Limb (tissue), 2 donors: Measurements from ENCODE around the gene NTNG1.
A peak's percentile ranks its signal among the peaks of the same experiment; 100 is the strongest.

Experiments used
- DNase-seq, 2 donors: peaks; one replicate each; pipeline ENCODE4 v3.0.0-alpha.2; 2016; ENCODE audit errors: extremely low spot score in 2 of 2

The NTNG1 gene

DNA sequence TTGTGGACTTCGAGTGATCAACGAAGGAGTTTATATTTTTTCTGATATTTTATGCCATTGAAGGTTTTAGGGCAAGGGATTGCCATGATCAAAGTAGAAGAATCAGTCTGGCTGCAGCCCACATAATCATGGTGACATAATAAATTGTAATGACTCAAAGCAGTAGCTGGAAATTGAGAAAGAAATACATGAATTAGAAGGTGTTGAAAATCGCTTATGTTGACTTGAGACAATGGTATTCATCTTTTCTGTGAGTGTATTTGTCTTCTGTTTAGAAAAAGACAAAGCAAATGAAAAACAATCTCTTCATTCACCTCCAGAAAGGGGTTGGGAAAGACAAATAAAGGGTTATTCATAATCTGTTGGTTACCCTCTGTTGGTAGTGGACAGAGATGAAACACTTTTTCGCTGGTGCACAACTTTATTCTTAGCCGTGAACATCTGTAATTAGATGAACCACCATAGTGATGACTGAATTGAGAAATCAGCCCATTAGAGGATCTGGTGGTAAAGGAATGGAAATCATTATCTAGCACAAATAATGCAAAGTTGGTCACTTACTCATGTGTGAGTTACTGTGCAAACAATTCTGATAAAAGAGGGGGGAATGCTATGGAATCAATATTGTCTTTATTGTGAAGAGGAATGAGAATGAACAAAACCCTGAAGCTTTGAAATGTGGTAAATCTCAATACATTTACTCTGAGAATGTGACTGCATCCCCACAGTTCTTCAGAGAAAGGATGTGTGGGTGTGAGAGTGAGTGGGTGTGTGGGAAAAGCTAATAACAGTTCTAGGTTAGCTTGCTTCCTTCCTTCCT is 121.8 kb downstream of the NTNG1 start:
- no peak for DNase-seq

DNA sequence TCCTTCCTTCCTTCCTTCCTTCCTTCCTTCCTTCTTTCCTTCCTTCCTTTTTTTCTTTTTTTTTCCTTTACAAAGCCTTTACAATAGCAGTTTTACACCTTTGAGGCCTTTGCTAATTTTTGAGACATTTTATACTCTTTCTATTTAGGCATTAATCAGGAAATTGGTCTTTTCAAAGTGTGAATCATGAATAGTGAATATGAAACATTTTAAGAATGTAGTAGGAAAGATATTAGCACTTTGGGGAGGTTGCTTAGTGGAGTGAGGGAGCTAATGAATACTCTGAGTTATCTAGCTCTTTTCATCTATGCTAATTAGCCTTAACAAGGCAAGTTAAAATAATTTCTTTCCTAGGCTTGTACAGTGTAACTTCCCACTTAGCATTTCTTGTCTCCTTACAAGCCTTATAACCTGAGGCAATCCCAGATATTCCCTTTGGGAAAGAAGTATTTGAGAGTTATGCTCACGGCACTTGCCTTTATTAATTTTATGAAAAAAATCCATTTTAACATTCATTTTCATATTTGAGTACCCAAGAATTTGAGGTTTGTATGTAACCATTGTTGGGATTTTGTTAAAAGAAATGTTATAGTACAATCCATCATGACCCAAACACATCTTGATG is 122.6 kb downstream of the NTNG1 start:
- no peak for DNase-seq

DNA sequence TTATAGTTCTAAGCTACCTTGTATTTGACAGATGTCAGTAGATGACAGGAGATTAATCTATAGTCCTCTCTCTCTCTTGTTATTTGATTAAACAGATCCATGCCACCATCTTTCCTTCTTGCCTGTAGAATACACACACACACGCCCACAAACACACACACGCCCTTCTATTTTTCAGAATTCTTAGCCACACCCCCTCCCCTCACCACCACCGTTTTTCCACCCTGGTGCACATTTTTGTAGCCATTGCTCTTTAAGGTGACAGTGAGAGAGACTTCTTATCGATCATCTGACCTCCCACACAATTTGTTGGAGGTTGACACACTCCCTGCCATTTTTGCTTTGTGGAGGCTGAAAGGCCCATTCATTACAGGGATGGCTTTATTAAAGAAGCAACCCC is 123.2 kb downstream of the NTNG1 start:
- no peak for DNase-seq

DNA sequence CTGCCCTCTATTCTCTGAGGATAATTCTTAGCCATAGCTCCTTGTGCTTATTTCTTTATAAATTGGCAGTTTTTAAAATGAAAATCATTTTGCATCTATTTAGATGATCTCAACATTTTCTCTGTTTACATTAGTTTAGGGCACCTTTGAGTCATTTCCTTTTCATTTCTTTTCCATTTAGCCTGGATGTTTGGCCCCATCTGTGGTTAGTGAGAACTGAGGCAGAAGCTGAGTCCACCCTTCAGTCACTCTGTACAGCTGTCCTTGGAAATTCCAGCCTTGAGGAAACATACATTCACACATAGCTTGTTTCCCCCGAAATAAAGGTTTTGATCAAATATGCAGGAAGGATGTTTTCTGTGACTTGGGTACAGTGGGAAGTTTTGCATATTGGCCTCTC is 123.7 kb downstream of the NTNG1 start:
- DNase-seq: no peak

DNA sequence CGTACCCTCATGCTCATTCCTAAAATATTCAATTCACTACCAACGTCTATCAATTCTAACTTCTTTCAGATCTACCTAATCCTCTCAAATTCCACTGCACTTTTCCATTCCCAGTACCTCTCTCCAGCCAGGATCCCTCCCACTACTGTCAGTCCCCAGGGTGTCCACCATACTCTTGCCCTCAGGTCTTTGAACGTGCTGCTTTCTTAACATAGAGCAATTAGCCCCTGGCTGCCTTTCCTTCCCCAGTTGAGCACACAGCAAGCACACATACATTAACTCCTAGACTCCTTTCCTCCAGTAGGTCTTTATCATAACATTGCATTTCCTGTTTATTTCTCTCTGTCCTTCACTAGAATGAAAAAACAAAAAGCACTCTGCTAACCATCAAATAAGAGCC is 126.7 kb downstream of the NTNG1 start:
- DNase-seq: no peak

DNA sequence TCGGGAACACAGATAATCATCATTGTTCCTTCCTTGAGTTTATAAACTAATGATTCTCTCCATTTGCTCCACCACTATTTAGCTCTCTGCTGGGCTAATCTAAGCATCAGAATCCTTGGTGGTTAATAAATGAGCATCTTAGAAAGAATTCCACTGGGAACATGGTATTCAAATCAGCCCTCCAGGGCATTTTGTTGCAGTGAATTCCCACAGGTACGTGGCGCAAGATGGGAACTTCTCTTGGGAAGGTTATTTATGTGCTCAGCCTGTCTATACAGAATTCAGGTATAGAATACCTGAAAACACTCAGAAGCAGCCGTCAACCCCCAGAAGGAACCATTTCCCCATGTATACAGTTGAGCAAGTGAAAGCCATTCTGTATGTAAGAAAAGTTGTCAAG is 131.5 kb downstream of the NTNG1 start:
- DNase-seq: no peak

DNA sequence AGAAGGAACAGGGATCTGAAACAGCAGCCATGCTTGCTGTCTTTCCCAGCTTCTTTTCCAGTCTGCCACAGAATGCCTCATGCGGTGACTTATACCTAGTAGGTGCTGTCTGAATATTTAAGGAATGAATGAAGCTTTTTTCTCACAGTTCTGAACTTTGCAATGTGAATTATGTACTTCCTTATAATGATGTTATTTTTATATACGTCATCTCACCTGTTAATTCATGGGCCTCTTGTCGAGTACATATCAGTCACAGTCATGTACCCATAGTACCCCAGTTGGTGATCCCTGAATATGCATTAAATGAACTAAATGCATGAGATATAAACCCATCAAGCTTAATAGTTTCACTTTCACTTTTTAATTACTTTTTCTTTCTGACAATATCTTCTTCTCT is 132.7 kb downstream of the NTNG1 start:
- DNase-seq: no peak

DNA sequence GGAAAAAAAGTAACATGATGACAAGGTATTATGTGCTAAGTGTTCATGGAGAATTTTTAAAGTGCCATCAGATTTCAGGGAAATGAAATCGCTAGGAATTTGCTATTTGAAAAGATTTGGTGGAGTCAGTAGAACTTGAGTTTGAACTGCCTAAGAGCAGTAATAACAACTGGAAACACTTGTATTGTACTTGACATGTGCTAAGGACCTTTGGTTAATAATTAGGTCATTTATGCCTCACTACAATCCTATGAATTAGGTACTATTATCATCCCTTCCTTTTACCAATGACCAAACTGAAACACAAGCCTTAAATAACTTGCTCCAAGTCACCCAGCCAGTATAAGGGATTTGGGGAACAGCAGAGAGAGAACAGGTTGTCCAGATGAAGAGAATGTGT is 133.4 kb downstream of the NTNG1 start:
- no peak for DNase-seq

DNA sequence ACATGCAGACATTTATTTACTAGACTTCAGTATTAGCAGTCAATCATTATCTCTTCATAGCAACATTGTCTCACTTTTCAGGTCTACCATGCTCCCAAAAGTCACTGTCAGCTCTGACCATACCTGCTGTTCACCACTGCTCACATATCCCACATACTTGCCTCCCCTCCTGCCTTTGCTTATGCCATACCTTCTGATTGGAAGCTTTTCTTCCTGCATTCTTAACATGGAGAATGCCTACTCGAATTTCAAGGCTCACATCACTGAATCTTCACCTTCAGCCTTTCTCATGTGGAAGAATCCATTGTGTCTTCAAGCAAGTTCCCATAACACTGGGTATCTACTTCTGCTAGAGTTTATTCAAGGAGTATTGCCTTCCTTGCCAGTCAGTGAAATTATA is 135.4 kb downstream of the NTNG1 start:
- no peak for DNase-seq

DNA sequence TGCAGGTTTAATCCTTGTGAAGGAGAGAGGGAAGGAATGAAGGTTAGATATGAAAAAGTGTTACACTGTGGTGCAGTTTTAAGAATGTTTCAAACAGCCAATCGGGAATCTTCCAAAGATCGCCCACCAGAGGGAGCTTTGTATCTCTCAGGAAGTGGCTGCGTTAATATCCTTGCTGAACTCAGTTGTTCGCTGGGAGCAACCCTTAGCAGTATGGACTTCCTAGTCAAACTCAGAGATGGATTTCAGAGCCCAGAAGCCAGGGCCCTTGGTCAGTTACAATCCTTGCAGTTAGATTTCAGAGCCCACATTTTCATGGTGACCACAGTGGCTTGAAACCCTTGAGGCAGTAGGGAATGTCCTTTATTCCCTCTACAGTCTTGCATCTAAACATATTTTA is 136.2 kb downstream of the NTNG1 start:
- peak; percentile 19 to 52 for DNase-seq

DNA sequence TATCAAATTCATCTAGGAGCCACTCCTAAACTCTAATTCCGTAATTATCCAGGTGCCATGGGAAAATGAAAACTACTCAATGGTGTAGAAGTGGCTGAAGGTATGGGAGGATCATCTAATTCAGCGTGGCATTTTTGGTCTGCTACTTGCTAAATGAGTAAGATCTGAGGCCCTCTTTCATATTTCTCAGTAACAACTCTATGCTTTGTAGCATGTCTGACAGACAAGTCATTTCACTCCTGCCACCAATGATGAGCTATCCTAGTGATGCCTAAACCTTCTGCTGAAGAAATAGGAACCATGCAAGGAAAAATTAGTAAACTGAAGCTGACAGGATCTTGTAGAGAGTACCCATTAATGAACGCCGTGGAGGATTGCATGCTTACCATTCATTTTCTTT is 145.3 kb downstream of the NTNG1 start:
- no peak for DNase-seq

DNA sequence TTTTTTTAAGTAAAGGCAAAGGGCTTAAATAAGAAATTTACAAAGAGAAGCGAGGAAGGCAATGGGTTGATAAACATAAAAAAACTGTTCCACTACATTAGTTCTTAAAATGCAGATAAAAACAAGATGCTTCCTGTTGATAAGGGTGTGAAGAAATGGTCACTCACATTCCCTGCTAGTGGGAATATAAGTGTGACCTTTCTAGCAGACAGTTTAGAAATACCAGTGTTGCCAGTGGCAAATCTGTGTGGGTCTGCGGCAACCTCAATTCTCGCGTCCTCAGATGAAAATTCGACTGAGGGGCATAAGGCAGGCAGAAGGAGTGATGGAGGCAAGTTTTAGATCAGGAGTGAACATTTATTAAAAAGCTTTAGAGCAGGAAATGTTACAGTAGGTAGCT is 151.1 kb downstream of the NTNG1 start:
- DNase-seq: no peak

DNA sequence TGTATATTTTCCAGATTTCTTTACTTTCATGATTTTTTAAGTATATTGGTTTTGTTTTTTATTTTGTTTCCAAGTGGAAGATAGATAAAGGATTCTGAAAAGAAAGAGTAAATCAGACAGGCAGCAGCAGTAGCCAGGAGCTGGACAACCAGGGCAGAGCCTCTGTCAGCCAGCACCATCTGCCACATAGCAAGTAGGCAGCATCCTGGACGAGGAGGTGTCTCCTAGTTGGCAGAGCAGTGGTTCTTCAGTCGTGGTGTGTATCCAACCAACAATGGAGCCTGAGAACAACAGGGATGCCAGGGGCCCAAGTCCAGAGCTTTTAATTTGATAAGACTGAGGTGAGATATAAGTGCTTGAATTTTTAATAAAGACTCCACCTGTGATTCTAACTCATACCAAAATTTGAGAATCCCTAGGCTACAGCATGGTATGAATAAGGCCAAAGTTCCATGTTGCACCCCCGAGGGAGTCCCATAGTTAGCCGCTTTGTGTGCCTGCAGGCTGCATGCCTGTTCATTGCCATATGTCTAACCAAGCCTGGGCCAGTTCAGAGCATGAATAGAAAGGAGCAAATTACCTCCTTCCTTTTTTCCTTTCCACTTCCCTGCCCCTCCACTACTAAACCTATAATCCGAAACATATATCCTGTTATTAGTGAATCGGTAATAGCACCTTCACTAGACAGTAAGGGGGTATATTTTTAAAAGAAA is 153.2 kb downstream of the NTNG1 start:
- DNase-seq: no peak

DNA sequence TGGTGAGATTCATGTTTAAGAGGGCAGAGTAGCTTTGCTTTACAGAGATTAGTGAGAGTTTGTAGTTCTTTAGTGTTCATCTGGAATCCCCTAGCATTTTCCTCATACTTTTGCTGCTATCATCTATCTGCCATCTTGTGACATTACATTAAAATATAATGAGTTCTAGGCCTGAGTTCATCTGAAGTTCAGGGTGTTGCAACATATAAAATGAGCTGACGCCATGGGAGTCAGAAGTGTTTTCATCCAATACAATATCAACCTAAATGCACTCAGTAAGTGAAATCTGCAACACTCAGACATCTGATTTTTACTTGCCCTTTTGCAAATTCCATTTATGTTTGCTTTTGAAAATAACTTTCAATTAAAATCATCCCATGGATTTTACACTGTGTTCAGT is 153.8 kb downstream of the NTNG1 start:
- no peak for DNase-seq

DNA sequence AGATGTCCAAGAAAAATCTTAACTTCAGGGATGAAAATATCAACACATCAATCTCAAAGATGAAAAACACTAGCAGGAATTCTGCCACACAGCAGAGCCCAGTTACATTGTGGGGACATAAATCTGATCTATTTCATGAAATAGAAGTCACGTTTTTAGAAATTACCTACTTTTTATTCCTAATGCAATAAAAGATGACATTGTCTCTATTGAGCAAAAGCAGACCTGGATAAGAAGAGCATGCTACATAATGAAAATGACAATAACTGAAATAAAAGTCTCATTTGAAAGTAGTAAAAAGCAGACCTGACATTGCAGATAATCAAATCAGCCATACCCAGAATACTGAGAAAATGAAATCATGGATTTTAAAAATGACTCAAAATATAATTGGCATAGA is 156.8 kb downstream of the NTNG1 start:
- DNase-seq: no peak

DNA sequence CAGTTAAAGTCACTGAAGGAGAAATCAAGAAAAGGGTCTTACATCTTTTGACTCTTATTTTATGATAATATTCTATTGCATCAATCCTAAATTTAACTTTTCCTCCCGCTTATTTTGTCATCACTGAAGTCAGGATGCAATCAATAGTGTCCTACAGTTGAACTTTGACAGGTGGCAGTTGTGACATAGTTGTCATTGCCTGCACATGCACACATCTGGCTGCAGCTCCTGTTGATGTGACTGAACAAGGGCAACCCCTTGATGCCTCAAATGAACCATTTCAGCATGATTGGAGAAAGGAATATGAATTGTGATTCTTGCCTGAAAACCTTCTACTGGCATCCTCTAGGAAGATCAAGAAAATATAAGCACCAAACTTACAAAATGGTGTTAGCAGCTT is 157.7 kb downstream of the NTNG1 start:
- DNase-seq: no peak

DNA sequence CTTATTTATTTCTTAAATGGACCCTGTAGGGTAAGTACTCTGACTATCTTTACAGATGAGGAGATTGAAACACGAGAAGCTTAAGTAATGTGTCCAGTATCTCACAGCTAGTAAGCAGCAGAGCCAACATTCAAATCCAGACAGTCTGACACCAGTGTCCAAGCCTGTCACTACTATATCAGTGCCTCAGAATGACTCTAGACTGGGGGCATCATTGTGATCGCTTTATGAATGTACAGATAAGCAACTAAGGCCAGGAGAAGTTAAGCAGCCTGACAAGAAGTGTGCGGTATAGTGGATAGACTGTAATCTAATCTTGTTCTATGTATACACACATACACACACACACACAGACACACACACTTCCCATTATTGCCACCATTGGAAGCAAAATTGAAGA is 158.7 kb downstream of the NTNG1 start:
- no peak for DNase-seq

DNA sequence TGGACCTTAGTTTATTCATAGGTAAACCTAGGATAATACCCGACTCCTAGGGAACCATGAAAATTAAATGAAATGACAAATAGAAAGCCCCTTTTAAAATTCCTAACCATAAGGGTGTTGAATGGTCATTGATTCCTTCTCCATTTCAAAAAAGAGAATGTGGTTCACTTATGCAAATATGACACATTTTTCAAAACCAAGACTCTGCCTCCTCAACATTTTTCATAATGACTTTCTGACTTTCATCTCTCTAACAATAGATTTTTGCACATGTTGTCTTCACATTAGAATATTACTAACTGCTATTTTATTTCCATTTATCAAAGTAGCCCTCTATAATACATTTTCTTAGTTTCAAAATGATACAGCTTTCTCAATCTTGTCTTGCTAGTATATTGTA is 169.1 kb downstream of the NTNG1 start:
- DNase-seq: no peak

DNA sequence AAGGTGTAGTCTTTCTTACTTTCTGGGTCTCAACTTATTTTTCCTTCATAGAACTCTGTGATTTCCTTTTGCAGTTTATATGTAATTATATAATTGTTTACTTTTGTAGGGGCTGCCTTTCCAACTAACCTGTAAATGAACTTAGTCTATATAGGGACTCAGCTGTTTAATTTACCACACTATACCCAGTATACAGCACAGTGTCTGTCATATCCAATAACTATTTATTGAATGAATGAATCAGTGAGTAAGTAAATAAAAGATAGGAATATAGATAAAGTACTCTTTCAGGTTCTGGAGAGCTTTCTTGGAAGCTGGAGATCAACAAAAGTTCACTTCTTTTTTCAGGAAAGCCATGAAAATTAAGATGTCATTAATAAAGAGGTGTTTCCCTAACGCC is 174.8 kb downstream of the NTNG1 start:
- no peak for DNase-seq

DNA sequence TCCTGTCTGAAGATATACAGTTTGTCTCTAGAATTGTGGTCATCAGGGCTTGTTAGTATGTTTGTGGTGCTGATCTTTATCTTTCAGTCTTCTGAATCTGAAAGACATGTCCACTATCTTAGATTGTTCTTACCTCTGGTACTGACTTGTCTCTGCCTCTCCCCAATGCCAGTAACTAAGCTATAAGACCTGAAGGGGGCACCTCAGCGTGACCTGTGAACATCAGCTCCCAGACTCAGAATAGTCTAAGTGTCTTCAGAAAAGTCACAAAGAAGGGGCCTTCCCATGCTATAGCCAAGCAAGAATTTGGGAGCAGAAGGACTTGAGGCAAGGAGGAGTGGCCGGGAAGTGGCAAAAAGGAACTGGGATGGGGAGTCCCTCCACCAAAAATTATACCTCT is 178.1 kb downstream of the NTNG1 start:
- DNase-seq: no peak

DNA sequence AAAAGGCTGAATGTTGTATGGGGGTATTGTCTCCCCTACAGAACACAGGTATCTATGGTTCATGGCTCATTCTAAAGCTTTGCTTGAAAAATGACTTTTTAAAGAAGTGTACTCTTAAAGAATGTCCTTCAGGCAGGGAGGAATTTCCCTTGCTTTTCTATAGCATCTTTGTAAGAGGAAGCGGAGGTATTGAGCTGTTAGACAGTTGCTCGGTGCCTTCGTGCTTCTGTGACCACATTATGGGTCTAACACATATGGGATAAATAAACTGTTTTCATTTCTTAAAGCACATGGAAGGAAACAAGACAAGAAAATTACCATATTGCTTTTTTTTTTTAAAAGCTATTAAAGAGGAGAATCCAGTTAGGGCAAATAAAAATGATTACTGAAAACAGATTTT is 182.9 kb downstream of the NTNG1 start:
- DNase-seq: no peak

DNA sequence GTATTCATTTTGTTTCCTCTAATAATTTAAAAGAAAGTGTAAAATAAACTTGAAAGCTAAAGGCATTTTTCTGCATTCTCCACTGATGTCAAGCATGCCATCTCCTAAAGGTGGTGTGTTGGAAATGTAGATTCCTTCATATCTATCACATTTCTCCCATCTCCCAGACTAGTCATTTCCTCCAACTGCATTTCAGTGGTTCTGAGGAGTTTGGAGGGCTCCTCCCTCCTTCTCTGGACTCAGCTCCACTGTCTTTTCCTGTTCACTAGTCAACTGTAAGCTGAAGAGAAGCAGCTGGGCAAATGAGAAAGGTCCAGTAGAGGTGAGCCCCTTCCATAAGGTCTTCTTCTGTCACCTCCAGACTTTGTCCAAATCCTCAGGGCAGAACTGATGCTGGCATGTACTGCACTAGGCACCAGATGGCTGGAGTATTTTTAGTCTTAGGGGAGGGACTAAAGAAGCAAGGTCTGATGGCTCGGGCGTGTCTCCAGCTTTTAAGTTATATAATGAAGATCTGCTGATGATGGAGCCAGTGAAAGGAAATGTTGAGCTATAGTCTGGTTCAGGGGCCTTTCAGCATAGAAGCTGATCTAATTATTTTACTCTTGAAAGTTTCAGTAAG is 186.1 kb downstream of the NTNG1 start:
- no peak for DNase-seq
